Effector CD4-positive, alpha-beta T cell (primary cell): ENCODE results near the gene LRRC25.
"Not testable (repeated sequence)": the region's sequence is repeated elsewhere in the genome, so short reads cannot be mapped to it uniquely, and the experiment has no call there.

ENCODE experiments used
- DNase-seq: peaks from one replicate; pipeline ENCODE4 v3.0.0-alpha.2; 2020

LRRC25 gene

DNA sequence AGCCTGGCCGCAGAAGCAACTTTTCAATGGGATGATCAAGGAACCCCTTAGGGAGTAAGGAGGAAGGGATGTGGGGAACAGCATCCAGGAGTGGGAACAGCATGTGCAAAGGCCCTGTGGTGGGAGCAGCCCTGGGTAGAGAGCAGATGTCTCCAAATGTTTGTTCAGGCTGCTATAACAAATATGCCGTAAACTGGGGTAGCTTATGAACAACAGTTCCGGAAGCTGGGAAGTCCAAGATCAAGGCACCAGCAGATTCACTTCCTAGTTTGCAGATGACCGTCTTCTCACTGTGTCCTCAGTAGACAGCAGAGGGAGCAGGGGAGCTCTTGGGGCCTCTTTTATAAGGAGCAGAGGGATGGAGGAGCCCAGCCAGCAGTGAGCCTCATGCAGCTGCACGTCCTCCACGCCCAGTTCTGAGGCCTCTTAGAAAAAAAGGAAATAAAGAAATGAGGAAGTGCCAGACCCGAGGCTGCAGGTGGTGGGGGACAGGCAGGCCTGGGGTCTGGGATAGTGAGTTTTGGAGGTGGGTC is 4.2 kb upstream of the LRRC25 start:
- no peak for DNase-seq

DNA sequence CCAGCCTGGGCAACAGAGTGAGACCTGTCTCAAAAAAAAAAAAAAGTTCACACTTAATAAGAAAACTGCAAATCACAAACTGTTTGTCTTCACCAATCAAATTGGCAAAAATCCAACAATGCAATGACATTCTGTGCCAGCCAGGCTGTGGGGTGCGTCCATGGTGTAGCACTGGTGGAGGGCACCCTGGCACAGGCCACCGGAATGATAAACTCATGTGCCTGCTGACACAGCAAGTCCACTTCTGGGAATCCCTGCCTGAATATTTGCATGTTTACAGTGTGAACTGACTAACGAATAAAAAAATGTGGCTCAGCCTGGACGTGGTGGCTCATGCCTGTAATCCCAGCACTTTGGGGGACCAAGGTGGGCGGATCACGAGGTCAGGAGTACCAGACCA is 1.6 kb upstream of the LRRC25 start:
- DNase-seq: no peak

GRCh38 chr19:18396471-18397241 is 766 bp downstream of the LRRC25 start:
- DNase-seq: no peak

- no peak for DNase-seq
Measured at GRCh38 chr19:18393836-18394235, 3.6 kb downstream of the LRRC25 start.

DNA sequence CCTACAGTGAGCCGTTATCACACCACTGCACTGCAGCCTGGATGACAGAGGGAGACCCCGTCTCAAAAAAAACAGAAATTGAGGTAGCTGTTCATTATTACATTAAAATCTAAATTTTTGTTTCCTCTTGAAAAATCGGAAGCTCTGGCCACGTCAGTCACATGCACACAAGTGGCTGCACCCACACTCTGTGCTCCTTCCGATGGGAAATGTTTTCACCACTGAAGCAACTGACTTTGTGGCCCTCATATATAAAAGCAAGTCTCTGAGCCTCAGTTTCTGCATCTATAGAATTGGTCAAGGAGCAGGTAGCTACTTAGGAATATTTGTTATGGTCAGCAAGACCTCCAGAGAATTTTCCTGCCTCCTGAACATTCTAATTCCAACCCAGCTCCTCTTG is 4.5 kb downstream of the LRRC25 start:
- no peak for DNase-seq

DNA sequence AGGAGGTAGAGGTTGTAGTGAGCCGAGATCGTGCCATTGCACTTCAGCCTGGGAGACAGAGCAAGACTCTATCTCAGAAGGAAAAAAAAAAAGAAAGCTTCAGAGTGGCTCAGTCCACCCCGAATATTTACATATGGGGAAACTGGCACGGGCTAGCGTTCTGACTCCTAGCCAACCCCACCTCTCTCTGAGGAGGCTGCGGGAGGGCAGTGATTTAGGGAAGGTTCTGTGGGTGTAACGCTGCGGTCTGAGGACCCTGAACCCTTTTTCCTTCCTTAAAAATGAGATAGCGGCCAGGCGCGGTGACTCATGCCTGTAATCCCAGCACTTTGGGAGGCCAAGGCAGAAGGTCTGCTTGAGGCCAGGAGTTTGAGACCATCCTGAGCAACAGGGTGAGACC is 5.0 kb downstream of the LRRC25 start:
- no peak for DNase-seq

DNA sequence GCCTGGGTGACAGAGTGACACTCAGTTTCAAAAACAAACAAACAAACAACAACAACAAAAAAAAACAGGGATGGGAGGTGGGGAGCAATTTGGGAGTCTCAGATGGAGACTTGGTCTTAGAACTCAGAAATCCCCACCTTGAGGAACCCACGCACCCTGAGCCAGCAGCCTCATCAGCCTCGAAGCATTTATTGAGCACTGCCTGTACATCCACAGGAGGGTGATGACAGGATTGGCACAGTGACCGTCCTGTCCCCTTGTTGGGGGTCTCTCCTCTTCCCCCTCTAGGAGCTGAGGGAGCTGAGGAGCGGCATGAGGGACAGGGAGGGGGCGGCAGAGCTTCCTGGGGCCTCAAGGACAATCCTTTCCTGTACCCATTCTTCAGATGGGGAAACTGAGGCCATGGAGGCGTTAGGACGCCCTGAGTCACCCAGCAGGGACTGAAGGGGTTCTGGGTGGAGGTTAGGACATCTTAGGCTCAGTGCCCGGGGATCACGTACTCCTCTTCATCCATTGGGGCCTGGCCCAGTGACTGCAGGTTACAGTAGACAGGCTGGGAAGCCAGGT is 5.8 kb downstream of the LRRC25 start:
- DNase-seq: no peak

DNA sequence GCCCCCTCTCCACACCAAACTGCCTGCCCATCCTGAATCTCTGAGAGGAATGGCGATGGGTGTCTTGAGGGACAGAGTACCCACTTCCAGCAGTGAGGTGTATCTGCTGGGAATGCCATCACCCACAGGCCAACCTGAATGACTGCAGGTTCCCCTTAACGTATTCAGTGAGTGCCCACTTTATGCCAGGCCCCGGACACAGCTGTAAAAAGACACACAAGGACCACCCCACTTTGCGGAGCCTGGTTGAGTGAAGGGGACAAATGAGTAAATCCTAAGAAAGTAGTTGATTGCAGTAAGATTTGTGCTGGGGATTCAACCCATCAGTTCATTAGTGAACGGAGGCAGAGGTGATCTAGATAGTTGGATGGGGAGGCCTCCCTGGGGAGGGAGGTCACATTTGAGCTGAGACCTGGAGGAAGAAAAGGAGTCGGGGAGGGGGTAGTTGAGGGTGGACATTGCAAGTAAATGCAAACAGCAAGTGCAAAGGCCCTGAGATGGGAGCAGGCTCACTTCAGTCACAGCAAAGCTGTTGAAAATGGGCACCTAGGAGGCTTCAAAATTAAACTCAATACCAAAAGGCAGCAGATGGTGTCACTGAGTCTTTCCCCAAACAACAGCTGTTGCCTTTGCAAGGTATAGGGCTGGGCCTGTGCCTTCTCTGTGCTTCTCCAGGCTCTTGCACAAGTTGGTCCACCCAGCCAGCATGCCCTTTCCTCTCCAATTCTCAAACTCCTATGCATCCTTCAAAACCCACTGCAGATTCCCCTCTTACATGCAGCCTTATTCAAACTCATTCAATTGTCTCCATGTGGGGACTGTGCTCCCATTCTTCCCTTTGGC is 7.1 kb downstream of the LRRC25 start:
- no peak for DNase-seq

DNA sequence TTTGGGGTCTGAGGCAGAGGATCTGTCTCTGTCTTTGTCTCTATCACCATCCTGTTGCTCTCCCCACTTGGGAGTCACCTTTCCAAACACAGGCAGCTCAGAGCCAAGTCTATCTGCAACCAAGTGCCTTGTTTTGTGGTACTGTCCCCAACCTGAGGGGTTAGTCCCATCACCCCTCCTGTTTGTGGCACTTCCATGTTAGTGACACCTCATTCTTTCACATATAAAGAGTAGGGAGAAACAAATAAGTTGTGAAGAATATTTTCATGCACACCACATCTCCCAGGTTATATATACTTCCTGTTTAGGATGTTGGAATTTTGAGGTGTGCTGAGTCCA is 7.7 kb downstream of the LRRC25 start:
- no peak for DNase-seq

DNA sequence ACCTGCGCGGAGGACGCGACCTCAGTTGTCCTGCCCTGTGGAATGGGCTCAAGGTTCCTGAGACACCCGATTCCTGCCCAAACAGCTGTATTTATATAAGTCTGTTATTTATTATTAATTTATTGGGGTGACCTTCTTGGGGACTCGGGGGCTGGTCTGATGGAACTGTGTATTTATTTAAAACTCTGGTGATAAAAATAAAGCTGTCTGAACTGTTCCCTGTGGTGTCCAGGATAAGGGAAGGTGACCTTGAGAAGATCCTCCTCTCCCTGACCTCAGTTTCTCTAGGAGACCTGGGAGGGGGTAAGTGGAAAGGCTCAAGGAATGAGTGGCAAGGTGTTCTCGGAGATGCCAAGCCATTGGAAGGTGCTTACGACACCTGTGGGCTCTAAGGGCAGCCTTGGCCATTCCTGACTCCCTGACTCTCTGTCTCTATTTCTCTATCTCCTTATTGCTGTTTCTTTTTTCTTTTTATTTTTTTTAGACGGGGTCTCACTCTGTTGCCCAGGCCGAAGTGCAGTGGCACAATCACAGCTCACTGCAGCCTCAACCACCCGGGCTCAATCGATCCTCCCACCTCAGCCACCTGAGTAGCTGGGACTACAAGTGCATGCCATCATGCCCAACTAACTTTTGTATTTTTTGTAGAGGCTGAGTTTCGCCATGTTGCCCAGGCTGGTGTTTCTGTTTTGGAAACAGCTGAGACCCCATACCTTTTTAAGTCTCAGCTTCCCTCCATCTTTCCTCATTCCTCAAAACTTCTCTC is 8.3 kb downstream of the LRRC25 start:
- DNase-seq: no peak

DNA sequence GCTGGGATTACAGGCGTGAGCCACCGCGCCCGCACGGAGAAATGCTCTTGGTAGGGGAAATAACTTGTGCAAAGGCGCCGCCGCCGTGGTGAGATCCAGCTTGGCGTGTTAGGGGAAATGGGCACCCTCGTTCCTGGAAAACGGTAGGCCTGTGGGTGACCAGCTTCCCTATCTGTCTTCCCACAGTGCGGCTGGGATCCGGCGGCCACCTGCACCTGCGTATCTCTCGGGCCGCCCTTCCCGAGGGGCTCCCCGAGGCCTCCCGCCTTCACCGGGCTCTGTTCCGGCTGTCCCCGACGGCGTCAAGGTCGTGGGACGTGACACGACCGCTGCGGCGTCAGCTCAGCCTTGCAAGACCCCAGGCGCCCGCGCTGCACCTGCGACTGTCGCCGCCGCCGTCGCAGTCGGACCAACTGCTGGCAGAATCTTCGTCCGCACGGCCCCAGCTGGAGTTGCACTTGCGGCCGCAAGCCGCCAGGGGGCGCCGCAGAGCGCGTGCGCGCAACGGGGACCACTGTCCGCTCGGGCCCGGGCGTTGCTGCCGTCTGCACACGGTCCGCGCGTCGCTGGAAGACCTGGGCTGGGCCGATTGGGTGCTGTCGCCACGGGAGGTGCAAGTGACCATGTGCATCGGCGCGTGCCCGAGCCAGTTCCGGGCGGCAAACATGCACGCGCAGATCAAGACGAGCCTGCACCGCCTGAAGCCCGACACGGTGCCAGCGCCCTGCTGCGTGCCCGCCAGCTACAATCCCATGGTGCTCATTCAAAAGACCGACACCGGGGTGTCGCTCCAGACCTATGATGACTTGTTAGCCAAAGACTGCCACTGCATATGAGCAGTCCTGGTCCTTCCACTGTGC is 9.1 kb downstream of the LRRC25 start:
- peak; percentile 66 for DNase-seq

- DNase-seq: no peak
Measured at GRCh38 chr19:18386543-18387271, 10.7 kb downstream of the LRRC25 start.

- DNase-seq: peak; percentile 16
Measured at GRCh38 chr19:18385675-18386542, 11.5 kb downstream of the LRRC25 start, which contains the start of gene GDF15. TSS of gene GDF15 (plus strand) at chr19:18386158. CDS start at chr19:18386190, 32 bp downstream.

- DNase-seq: no peak
Measured at GRCh38 chr19:18385359-18385674, 12.1 kb downstream of the LRRC25 start.

DNA sequence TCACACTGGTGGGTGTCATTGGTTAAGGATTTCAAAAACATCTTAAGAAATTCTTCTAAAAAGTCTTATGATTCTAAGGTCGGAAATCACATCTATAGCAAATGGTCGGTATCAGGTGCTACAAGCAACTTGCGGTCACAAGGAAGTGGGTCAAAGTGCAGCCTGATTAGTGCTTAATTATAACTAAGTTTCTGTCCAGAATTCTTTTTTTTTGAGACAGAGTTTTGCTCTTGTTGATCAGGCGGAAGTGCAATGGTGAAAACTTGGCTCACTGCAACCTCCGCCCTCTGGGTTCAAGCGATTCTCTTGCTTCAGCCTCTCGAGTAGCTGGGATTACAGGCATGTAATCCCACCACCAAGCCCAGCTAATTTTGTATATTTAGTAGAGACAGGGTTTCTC is 12.6 kb downstream of the LRRC25 start:
- DNase-seq: no peak

DNA sequence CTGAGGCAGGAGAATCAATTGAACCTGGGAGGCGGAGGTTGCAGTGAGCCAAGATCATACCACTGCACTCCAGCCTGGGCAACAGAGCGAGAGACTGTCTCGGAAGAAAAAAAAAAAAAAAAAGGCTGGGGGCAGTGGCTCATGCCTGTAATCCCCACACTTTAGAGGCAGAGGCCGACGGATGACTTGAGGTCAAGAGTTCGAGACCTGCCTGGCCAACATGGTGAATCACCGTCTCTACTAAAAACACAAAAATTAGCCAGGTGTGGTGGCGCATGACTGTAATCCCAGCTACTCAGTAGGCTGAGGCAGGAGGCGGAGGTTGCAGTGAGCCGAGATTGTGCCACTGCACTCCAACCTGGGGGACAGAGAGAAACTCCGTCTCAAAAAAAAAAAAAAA is 13.8 kb downstream of the LRRC25 start:
- not testable (repeated sequence) for DNase-seq

- DNase-seq: no peak
Measured at GRCh38 chr19:18380843-18381242, 16.6 kb downstream of the LRRC25 start.

- DNase-seq: no peak
Measured at GRCh38 chr19:18379803-18380747, 17.3 kb downstream of the LRRC25 start.

DNA sequence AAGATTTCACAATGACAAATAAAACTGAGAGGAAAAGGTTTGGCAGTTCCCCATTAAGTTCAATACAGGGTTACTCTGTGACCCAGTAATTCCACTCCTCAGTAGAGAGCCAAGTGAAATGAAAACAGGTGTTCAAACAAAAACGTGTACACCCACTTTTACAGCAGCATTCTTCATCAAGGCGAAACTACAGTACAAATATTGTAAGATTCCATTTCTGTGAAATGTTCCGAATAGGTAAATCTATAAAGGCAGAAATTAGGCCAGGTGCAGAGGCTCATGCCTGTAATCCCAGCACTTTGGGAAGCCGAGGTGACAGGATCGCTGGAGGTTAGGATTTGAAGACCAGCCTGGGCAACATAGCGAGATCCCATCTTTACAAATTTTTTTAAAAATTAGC is 20.4 kb downstream of the LRRC25 start:
- no peak for DNase-seq
